ENCODE measurements around the gene CAPN13. TPM values are rescaled to one million over a fixed set of nuclear protein-coding genes. Genes with fewer than 3 reads are reported as not detected.

Gene CAPN13
- total RNA-seq, 1 experiment from 2014 or later = 5.7 TPM

- H3K9me3 Mint-ChIP-seq = no peaks in the 10 kb centered on the region
Observed at GRCh38 chr2:30684026-30684425, 123.2 kb downstream of the CAPN13 start.

More at GRCh38 chr2:30684026-30684425, 123.2 kb downstream of the CAPN13 start:
- H4K91ac ChIP-seq (ENCODE audit: insufficient read length, low read depth, low read length) = no peak overlapping the region
- DNase-seq = no peak
- no peaks in the 10 kb centered on the region for H3K79me1 ChIP-seq (ENCODE audit: insufficient read depth, low read depth, low read length, poor library complexity, severe bottlenecking)
- no peak overlapping the region for H3K56ac ChIP-seq (ENCODE audit: insufficient read length, low read depth, low read length)
- no peak overlapping the region for H3K4me2 ChIP-seq (ENCODE audit: insufficient read depth, insufficient read length, low read length)
- TF ChIP-seq CTCF (conservative IDR thresholded peaks at IDR 0.05) = no peak
- no peak overlapping the region for H2BK120ac ChIP-seq (ENCODE audit: low read depth, low read length, poor library complexity, severe bottlenecking)
- H3K4ac ChIP-seq (ENCODE audit: low read depth, low read length) = no peak overlapping the region
- Mint-ChIP-seq H3K4me1 (peaks cover 2% of the 10 kb centered on the region in 2 experiments; a peak in 3 of 4 replicates), H3K4me3 (no peak overlapping the region), H3K27me3 (ENCODE audit: low read depth) (no peaks in the 10 kb centered on the region; the same call in 1 of the 2 replicates), H3K36me3 (ENCODE audit: insufficient read depth in 1 of 3, low read depth in 3 of 3) (no peaks in the 10 kb centered on the region; a peak in 1 of 7 replicates), H3K27ac (no peak overlapping the region)
- no peak overlapping the region for H3K9ac ChIP-seq (ENCODE audit: extremely low read depth, insufficient read length, low read length)
- no peaks in the 10 kb centered on the region for H3K23me2 ChIP-seq (ENCODE audit: insufficient read length, low read depth, low read length, poor library complexity, severe bottlenecking)
- no peak overlapping the region for H3K27ac ChIP-seq (ENCODE audit: insufficient read length, low read depth, low read length)
- H3K27me3 ChIP-seq (ENCODE audit: insufficient read depth, low read length) = no peaks in the 10 kb centered on the region; the same call in 1 of the 2 replicates
- H4K20me1 ChIP-seq (ENCODE audit: control insufficient read depth, insufficient read depth, insufficient read length) = no peaks in the 10 kb centered on the region
- H4K5ac ChIP-seq (ENCODE audit: insufficient read length, low read depth, low read length) = no peak overlapping the region
- no peaks in the 10 kb centered on the region for H3K9me3 ChIP-seq (ENCODE audit: control insufficient read depth, low read depth, low read length)
- no peak overlapping the region for H3K18ac ChIP-seq (ENCODE audit: insufficient read length, low read depth, low read length)
- no peak overlapping the region for H2AFZ ChIP-seq (ENCODE audit: low read length)
- no CpG with 5 or more reads among the region's 8 CpGs for WGBS (ENCODE audit: extremely low coverage, insufficient read length, low lambda C conversion rate)
- H2AK5ac ChIP-seq (ENCODE audit: insufficient read length, low read length) = no peak overlapping the region
- H2BK5ac ChIP-seq (ENCODE audit: insufficient read length, low read length) = no peak overlapping the region
- H2BK20ac ChIP-seq (ENCODE audit: low read depth, low read length, poor library complexity, severe bottlenecking) = no peak overlapping the region
- no peaks in the 10 kb centered on the region for H3K79me2 ChIP-seq (ENCODE audit: insufficient read depth, low read length)
- H3K23ac ChIP-seq (ENCODE audit: insufficient read length, low read depth, low read length) = no peak overlapping the region
- H4K8ac ChIP-seq (replicated peaks; ENCODE audit: insufficient read length, low read depth, low read length) = no peak overlapping the region
- no peaks in the 10 kb centered on the region for H3K4me1 ChIP-seq (ENCODE audit: insufficient read depth, low read length)
- no peak overlapping the region for H2BK15ac ChIP-seq (ENCODE audit: low read depth, low read length)
- no peak overlapping the region for H2BK12ac ChIP-seq (ENCODE audit: insufficient read length, low read depth, low read length)
- H3T11ph ChIP-seq (ENCODE audit: low read length) = no peak overlapping the region
- H3K14ac ChIP-seq (ENCODE audit: insufficient read depth, low read length) = no peak overlapping the region
